Progenitor cell of endocrine pancreas (in vitro differentiated cells): ENCODE data around the gene WDR88. TPM values are rescaled to one million over a fixed set of nuclear protein-coding genes. Genes with fewer than 3 reads are reported as not detected.

Experiments
- DNase-seq: peaks from one replicate; pipeline ENCODE4 v3.0.0; 2021; ENCODE audit warnings: low spot score; ENCODE audit not compliant: unreplicated experiment
- H3K27ac Mint-ChIP-seq: 2 replicates; pipeline ENCODE4 v1.8.0; 2021; ENCODE audit warnings: mild to moderate bottlenecking, moderate library complexity, mixed read lengths
- H3K27me3 Mint-ChIP-seq: 2 replicates; pipeline ENCODE4 v1.8.0; 2021; ENCODE audit warnings: mixed read lengths
- H3K36me3 Mint-ChIP-seq: 2 replicates; pipeline ENCODE4 v1.8.0; 2022; ENCODE audit warnings: mixed read lengths; ENCODE audit not compliant: insufficient read depth
- H3K4me1 Mint-ChIP-seq: 2 replicates; pipeline ENCODE4 v1.8.0; 2021; ENCODE audit warnings: low read depth, mixed read lengths
- H3K4me3 Mint-ChIP-seq: 2 replicates; pipeline ENCODE4 v1.8.0; 2021; ENCODE audit warnings: low read depth, mild to moderate bottlenecking, moderate library complexity, mixed read lengths
- H3K9me3 Mint-ChIP-seq: 2 replicates; pipeline ENCODE4 v1.8.0; 2021; ENCODE audit warnings: low read depth, mixed read lengths
- CTCF ChIP-seq: fragments of 200-600 bp; sonication (generic); IDR thresholded peaks from one replicate; pipeline ENCODE4 v1.5.0; 2021; ENCODE audit warnings: antibody characterized with exemption, mild to moderate bottlenecking; ENCODE audit not compliant: unreplicated experiment
- total RNA-seq: library from RNA; stranded (reverse); gene quantifications from 2 replicates; pipeline ENCODE4 v1.2.1, GENCODE V29; 2021

WDR88 gene
- total RNA-seq, 1 donor from 2014 or later = not detected

- Mint-ChIP-seq H3K36me3 (peaks cover 2% of the 10 kb centered on the region), H3K4me3 (no peak overlapping the region), H3K27ac (no peak overlapping the region), H3K9me3 (no peaks in the 10 kb centered on the region), H3K4me1 (no peaks in the 10 kb centered on the region), H3K27me3 (no peaks in the 10 kb centered on the region)
- no peak for DNase-seq
- TF ChIP-seq CTCF = no peak
Observed at GRCh38 chr19:33205531-33206260, 73.8 kb downstream of the WDR88 start.

GRCh38 chr19:33206261-33207039 lies 74.5 kb downstream of the WDR88 start:
- Mint-ChIP-seq H3K27ac (no peak overlapping the region), H3K4me3 (no peak overlapping the region), H3K4me1 (no peaks in the 10 kb centered on the region), H3K9me3 (no peaks in the 10 kb centered on the region), H3K36me3 (peaks cover 2% of the 10 kb centered on the region), H3K27me3 (no peaks in the 10 kb centered on the region)
- TF ChIP-seq CTCF = no peak
- no peak for DNase-seq

GRCh38 chr19:33207040-33207620 lies 75.2 kb downstream of the WDR88 start:
- no peak for TF ChIP-seq CTCF
- DNase-seq = no peak
- peaks cover 2% of the 10 kb centered on the region for H3K36me3 Mint-ChIP-seq
- no peak overlapping the region for H3K27ac Mint-ChIP-seq
- no peaks in the 10 kb centered on the region for H3K27me3 Mint-ChIP-seq
- H3K4me3 Mint-ChIP-seq = no peak overlapping the region
- H3K4me1 Mint-ChIP-seq = no peaks in the 10 kb centered on the region
- H3K9me3 Mint-ChIP-seq = no peaks in the 10 kb centered on the region

- H3K27ac Mint-ChIP-seq = no peak overlapping the region
- TF ChIP-seq CTCF = no peak
- H3K36me3 Mint-ChIP-seq = peaks cover 1% of the 10 kb centered on the region
- no peak overlapping the region for H3K4me3 Mint-ChIP-seq
- no peak for DNase-seq
- H3K9me3 Mint-ChIP-seq = no peaks in the 10 kb centered on the region
- H3K27me3 Mint-ChIP-seq = no peaks in the 10 kb centered on the region
- no peaks in the 10 kb centered on the region for H3K4me1 Mint-ChIP-seq
Observed at GRCh38 chr19:33207903-33208302, 76.0 kb downstream of the WDR88 start.

GRCh38 chr19:33208371-33208895 lies 76.5 kb downstream of the WDR88 start:
- Mint-ChIP-seq H3K4me3 (no peak overlapping the region), H3K9me3 (no peaks in the 10 kb centered on the region), H3K27me3 (no peaks in the 10 kb centered on the region), H3K36me3 (no peaks in the 10 kb centered on the region), H3K27ac (no peak overlapping the region), H3K4me1 (no peaks in the 10 kb centered on the region)
- DNase-seq = no peak
- TF ChIP-seq CTCF = no peak
